Adrenal gland (tissue), 12 donors: ENCODE data around the gene ENTREP3. TPM values are rescaled to one million over a fixed set of nuclear protein-coding genes. Genes with fewer than 3 reads are reported as not detected.

Source experiments
- DNase-seq, 7 donors: peaks; one replicate each; pipeline ENCODE4 v3.0.0-alpha.2; 2019 to 2020
- H3K27ac ChIP-seq, 5 donors: fragments of 200-600 bp; sonication (generic) in 4 of 5; 1 replicate in 3 of 5; 2 replicates in 2 of 5; pipeline versions ENCODE4 v1.5.1 to v1.8.0; 2016 to 2020; ENCODE audit warnings: mild to moderate bottlenecking in 1 of 5
- H3K27me3 ChIP-seq: fragments of 200-600 bp; 2 replicates; pipeline ENCODE4 v1.8.0; 2021
- H3K36me3 ChIP-seq, 2 donors: fragments of 200-600 bp; replicated peaks in 1 of 2; 1 replicate in 1 of 2; 2 replicates in 1 of 2; pipeline versions ENCODE4 v1.5.1 to v1.8.0; 2018 to 2022
- H3K4me1 ChIP-seq, 2 donors: fragments of 200-600 bp; replicated peaks in 1 of 2; 1 replicate in 1 of 2; 2 replicates in 1 of 2; pipeline versions ENCODE4 v1.5.1 to v1.8.0; 2018 to 2021
- H3K4me3 ChIP-seq, 4 donors: fragments of 200-600 bp; sonication (generic) in 3 of 4; one replicate each; pipeline ENCODE4 v1.5.1; 2016 to 2018
- H3K9me3 ChIP-seq, 3 donors: fragments of 200-600 bp; sonication (generic) in 1 of 3; replicated peaks in 1 of 3; 1 replicate in 2 of 3; 2 replicates in 1 of 3; pipeline versions ENCODE4 v1.5.1 to v1.8.0; 2016 to 2021
- CTCF ChIP-seq, 6 experiments: fragments of 450-650 bp in 4 of 6; fragments of 200-600 bp in 2 of 6; sonication (generic) in 1 of 6; IDR thresholded peaks; 1 replicate in 5 of 6; 2 replicates in 1 of 6; pipeline versions ENCODE4 v1.5.1 to v1.8.0; 2016 to 2021; ENCODE audit warnings: antibody characterized with exemption in 6 of 6, mild to moderate bottlenecking in 2 of 6, moderate library complexity in 1 of 6
- POLR2A ChIP-seq, 2 donors: fragments of 450-650 bp; IDR thresholded peaks; one replicate each; pipeline ENCODE4 v1.6.1; 2017; ENCODE audit warnings: antibody characterized with exemption in 2 of 2, mild to moderate bottlenecking in 2 of 2, moderate library complexity in 1 of 2
- WGBS, 4 donors: extraction: QIAGEN DNeasy Blood & Tissue Kit in 2 of 4; methylation state at CpG; one replicate each; pipeline versions ENCODE4 v1.1.5 to v1.1.7; 2013 to 2017; 5-methylcytosine and 5-hydroxymethylcytosine counted together
- intact Hi-C, 2 donors: fragments of 100-400 bp; cut with DNase I; formaldehyde crosslinking; loops; one replicate each; pipeline versions ENCODE4 v1.14.1 to v1.15.0; 2022 to 2023
- polyA plus RNA-seq, 3 donors: library from polyadenylated mRNA; stranded (reverse); fragments of 200-250 nt in 2 of 3; fragments of 350-450 nt in 1 of 3; fragmentation: Illumina TruSeq in 1 of 3; extraction: RNeasy Lipid Tissue Mini Kit (QIAGEN cat#74804) in 1 of 3; gene quantifications; one replicate each; pipeline ENCODE4 v1.2.3, GENCODE V29; 2013 to 2014
- total RNA-seq, 9 donors: library from RNA; depleted of rRNA in 4 of 9; stranded (reverse); fragments of >200 nt in 4 of 9; fragments of 120-200 nt in 1 of 9; fragmentation: NEBNext Ultra II Directional in 1 of 9; extraction: Animal tissue kit (Norgen Biotek cat#: 25700) in 1 of 9; gene quantifications; one replicate each; pipeline versions ENCODE4 v1.1.0 to v1.2.4, GENCODE V29; 2013 to 2023
- donor health status: healthy with polysubstance abuse.
- donor health status: Bipolar disorder and iron deficiency.
- donor health status: DM: yes; HTN: yes; CAD: no.
- donor health status: DM: no; HTN: no; CAD: no.
- donor health status: DM: no; HTN: no; CAD: no.
- donor health status: DM: yes; HTN: yes; CAD: no.

ENTREP3 gene
- total and polyA plus RNA-seq, 12 donors: 8.5 to 43.0 (median 26.4) TPM

- DNase-seq: no peak
- intact Hi-C loops: no loop called here
These were observed 55.5 kb downstream of the ENTREP3 start for GRCh38 chr1:155199792-155200191.

GRCh38 chr1:155198547-155198906, 56.8 kb downstream of the ENTREP3 start:
- peak in 1 of 7 donors; percentile 27 for DNase-seq
- H3K36me3 ChIP-seq: no peaks in the 10 kb centered on the region

More at GRCh38 chr1:155199792-155200191, 55.5 kb downstream of the ENTREP3 start:
- Histone ChIP-seq H3K9me3 (no peaks in the 10 kb centered on the region), H3K4me1 (peaks cover 10 to 28% of the 10 kb centered on the region in 2 donors), H3K27ac (no peak overlapping the region), H3K36me3 (no peaks in the 10 kb centered on the region), H3K27me3 (no peaks in the 10 kb centered on the region), H3K4me3 (no peak overlapping the region)
- TF ChIP-seq CTCF (IDR thresholded peaks at IDR 0.05) (no peak), POLR2A (IDR thresholded peaks at IDR 0.05) (no peak)
- WGBS, 4 donors: 87 to 91% (median 89%) methylated on average over 4 of the region's 4 CpGs

DNA sequence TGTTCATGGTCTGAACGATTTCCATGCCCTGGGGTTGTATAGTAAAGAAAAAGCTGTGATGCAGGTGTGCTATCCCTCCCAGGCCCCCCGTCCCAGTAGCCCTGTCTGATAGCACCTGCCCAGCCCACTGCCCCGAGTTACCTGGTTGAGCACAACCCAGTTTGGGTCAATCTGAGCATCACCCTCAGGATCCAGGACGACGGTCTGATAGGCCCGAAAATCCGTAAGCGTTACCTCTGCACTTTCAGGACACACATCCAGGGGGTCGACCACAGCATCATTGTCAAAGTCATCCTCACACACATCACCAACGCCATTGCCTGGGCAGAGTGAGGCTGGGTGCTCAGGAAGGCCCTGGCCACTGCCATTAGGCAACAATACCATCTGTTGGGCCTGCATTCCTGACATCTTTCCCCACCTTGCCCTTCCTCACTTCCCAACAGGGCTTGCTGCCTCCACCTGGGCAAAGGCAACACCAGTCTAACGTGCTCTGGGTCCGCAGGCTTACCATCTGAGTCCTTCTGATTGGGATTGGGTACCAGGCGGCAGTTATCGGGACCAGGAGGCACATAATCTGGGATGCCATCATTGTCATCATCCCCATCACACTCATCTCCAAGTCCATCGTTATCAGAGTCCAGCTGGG, 57.3 kb downstream of the ENTREP3 start:
- H3K36me3 ChIP-seq: no peaks in the 10 kb centered on the region
- no peaks in the 10 kb centered on the region for H3K9me3 ChIP-seq
- intact Hi-C loops: no loop called here
- H3K27me3 ChIP-seq: no peaks in the 10 kb centered on the region
- WGBS, 4 donors: 89 to 92% (median 91%) methylated on average over 15 of the region's 15 CpGs
- H3K4me3 ChIP-seq: no peak overlapping the region
- no peak for TF ChIP-seq POLR2A (IDR thresholded peaks at IDR 0.05)
- no peak for TF ChIP-seq CTCF (IDR thresholded peaks at IDR 0.05)
- peaks cover 25 to 42% of the 10 kb centered on the region in 2 donors for H3K4me1 ChIP-seq
- peak overlapping the region; percentile 55 to 91 (median 74) for H3K27ac ChIP-seq
- DNase-seq: no peak

More at GRCh38 chr1:155198547-155198906, 56.8 kb downstream of the ENTREP3 start:
- intact Hi-C loops: no loop called here
- TF ChIP-seq CTCF (IDR thresholded peaks at IDR 0.05) (no peak), POLR2A (IDR thresholded peaks at IDR 0.05) (no peak)
- Histone ChIP-seq H3K4me1 (peaks cover 21 to 38% of the 10 kb centered on the region in 2 donors), H3K4me3 (no peak overlapping the region), H3K27me3 (no peaks in the 10 kb centered on the region), H3K27ac (peak overlapping the region in 3 of 5 donors; percentile 74 to 91 (median 81)), H3K9me3 (no peaks in the 10 kb centered on the region)
- WGBS, 4 donors: 91 to 93% (median 93%) methylated on average over 3 of the region's 3 CpGs

Other genes with a start within 250 kb of the ENTREP3 start
- 1 to 10 TPM in 3 of 9 donors, under 1 TPM in 4, not detected in 2; 0.14 to 2.4 (median 0.90) TPM for gene DCST2, start 221.7 kb downstream of the ENTREP3 start, total RNA-seq
- 10 to 100 TPM in 1 of 3 donors, 1 to 10 TPM in 1, under 1 TPM in 1; 0.24 to 15.2 (median 8.5) TPM for gene DCST2, start 221.7 kb downstream of the ENTREP3 start, polyA plus RNA-seq
- not detected for gene DCST1, start 221.7 kb downstream of the ENTREP3 start, total RNA-seq
- gene DCST1, start 221.7 kb downstream of the ENTREP3 start, polyA plus RNA-seq: not detected
- gene ADAM15, start 204.2 kb downstream of the ENTREP3 start, total RNA-seq: 10 to 100 TPM; 11.6 to 84.2 (median 58.3) TPM
- gene ADAM15, start 204.2 kb downstream of the ENTREP3 start, polyA plus RNA-seq: 100 to 1,000 TPM in 2 of 3 donors, 10 to 100 TPM in 1; 16.1 to 269 (median 240) TPM
- gene EFNA4, start 191.7 kb downstream of the ENTREP3 start, total RNA-seq: 10 to 100 TPM in 5 of 9 donors, 1 to 10 TPM in 4; 3.5 to 28.7 (median 12.7) TPM
- gene EFNA4, start 191.7 kb downstream of the ENTREP3 start, polyA plus RNA-seq: 10 to 100 TPM; 10.0 to 23.5 (median 12.1) TPM
- gene EFNA3, start 176.6 kb downstream of the ENTREP3 start, total RNA-seq: 1 to 10 TPM; 1.4 to 7.3 (median 2.7) TPM
- gene EFNA3, start 176.6 kb downstream of the ENTREP3 start, polyA plus RNA-seq: 1 to 10 TPM; 2.8 to 4.0 (median 3.7) TPM
- gene EFNA1, start 127.6 kb downstream of the ENTREP3 start, total RNA-seq: 10 to 100 TPM in 8 of 9 donors, 1 to 10 TPM in 1; 9.9 to 49.7 (median 27.7) TPM
- gene EFNA1, start 127.6 kb downstream of the ENTREP3 start, polyA plus RNA-seq: 10 to 100 TPM in 2 of 3 donors, 1 to 10 TPM in 1; 6.6 to 35.9 (median 30.2) TPM
- 100 to 1,000 TPM in 2 of 9 donors, 10 to 100 TPM in 7; 31.7 to 112 (median 50.6) TPM for gene SLC50A1, start 119.6 kb downstream of the ENTREP3 start, total RNA-seq
- 100 to 1,000 TPM in 1 of 3 donors, 10 to 100 TPM in 2; 55.2 to 172 (median 61.8) TPM for gene SLC50A1, start 119.6 kb downstream of the ENTREP3 start, polyA plus RNA-seq
- 100 to 1,000 TPM in 8 of 9 donors, 10 to 100 TPM in 1; 45.4 to 192 (median 159) TPM for gene DPM3, start 115.0 kb downstream of the ENTREP3 start, total RNA-seq
- 1,000 to 10,000 TPM in 2 of 3 donors, 1 to 10 TPM in 1; 6.8 to 1,427 (median 1,371) TPM for gene DPM3, start 115.0 kb downstream of the ENTREP3 start, polyA plus RNA-seq
- gene KRTCAP2, start 82.2 kb downstream of the ENTREP3 start, total RNA-seq: 100 to 1,000 TPM in 8 of 9 donors, 10 to 100 TPM in 1; 76.1 to 252 (median 154) TPM
- 100 to 1,000 TPM; 383 to 806 (median 704) TPM for gene KRTCAP2, start 82.2 kb downstream of the ENTREP3 start, polyA plus RNA-seq
- under 1 TPM in 7 of 9 donors, not detected in 2; 0.19 to 0.96 (median 0.44) TPM for gene TRIM46, start 81.6 kb downstream of the ENTREP3 start, total RNA-seq
- 1 to 10 TPM in 2 of 3 donors, under 1 TPM in 1; 0.38 to 5.6 (median 1.2) TPM for gene TRIM46, start 81.6 kb downstream of the ENTREP3 start, polyA plus RNA-seq
- 10 to 100 TPM in 7 of 9 donors, 1 to 10 TPM in 2; 7.1 to 38.6 (median 15.7) TPM for gene THBS3, start 47.6 kb downstream of the ENTREP3 start, total RNA-seq
- 100 to 1,000 TPM in 1 of 3 donors, 10 to 100 TPM in 1, 1 to 10 TPM in 1; 9.6 to 147 (median 71.3) TPM for gene THBS3, start 47.6 kb downstream of the ENTREP3 start, polyA plus RNA-seq
- 10 to 100 TPM; 39.2 to 83.8 (median 45.6) TPM for gene MTX1, start 46.8 kb downstream of the ENTREP3 start, total RNA-seq
- 100 to 1,000 TPM in 1 of 3 donors, 10 to 100 TPM in 2; 26.7 to 111 (median 79.8) TPM for gene MTX1, start 46.8 kb downstream of the ENTREP3 start, polyA plus RNA-seq
- 100 to 1,000 TPM in 4 of 9 donors, 10 to 100 TPM in 5; 51.0 to 143 (median 98.6) TPM for gene SCAMP3, start 6.9 kb upstream of the ENTREP3 start, total RNA-seq
- 100 to 1,000 TPM in 1 of 3 donors, 10 to 100 TPM in 2; 41.9 to 102 (median 78.0) TPM for gene SCAMP3, start 6.9 kb upstream of the ENTREP3 start, polyA plus RNA-seq
- 10 to 100 TPM; 10.7 to 94.2 (median 53.6) TPM for gene CLK2, start 18.0 kb upstream of the ENTREP3 start, total RNA-seq
- 100 to 1,000 TPM in 2 of 3 donors, 10 to 100 TPM in 1; 47.1 to 162 (median 122) TPM for gene CLK2, start 18.0 kb upstream of the ENTREP3 start, polyA plus RNA-seq
- gene HCN3, start 22.0 kb upstream of the ENTREP3 start, total RNA-seq: 1 to 10 TPM; 1.0 to 6.5 (median 3.6) TPM
- gene HCN3, start 22.0 kb upstream of the ENTREP3 start, polyA plus RNA-seq: 10 to 100 TPM in 1 of 3 donors, 1 to 10 TPM in 2; 3.1 to 14.5 (median 6.2) TPM
- under 1 TPM in 2 of 9 donors, not detected in 7; 0.18 to 0.34 TPM for gene PKLR, start 46.0 kb upstream of the ENTREP3 start, total RNA-seq
- gene PKLR, start 46.0 kb upstream of the ENTREP3 start, polyA plus RNA-seq: under 1 TPM in 2 of 3 donors, not detected in 1; 0.10 to 0.24 TPM
- gene FDPS, start 53.4 kb upstream of the ENTREP3 start, total RNA-seq: 1,000 to 10,000 TPM in 2 of 9 donors, 100 to 1,000 TPM in 7; 107 to 2,334 (median 186) TPM
- gene FDPS, start 53.4 kb upstream of the ENTREP3 start, polyA plus RNA-seq: 1,000 to 10,000 TPM in 1 of 3 donors, 100 to 1,000 TPM in 2; 167 to 2,274 (median 225) TPM
- gene RUSC1, start 65.4 kb upstream of the ENTREP3 start, total RNA-seq: 10 to 100 TPM in 8 of 9 donors, 1 to 10 TPM in 1; 9.8 to 64.9 (median 27.1) TPM
- gene RUSC1, start 65.4 kb upstream of the ENTREP3 start, polyA plus RNA-seq: 100 to 1,000 TPM in 1 of 3 donors, 10 to 100 TPM in 2; 15.1 to 111 (median 53.7) TPM